H9 (cell line): ENCODE results near the gene LZTFL1. TPM values are rescaled to one million over a fixed set of nuclear protein-coding genes. Genes with fewer than 3 reads are reported as not detected.

ENCODE experiments used
- DNase-seq: peaks from one replicate; pipeline ENCODE4 v3.0.0-alpha.2; 2017
- H2AFZ ChIP-seq: one replicate; pipeline ENCODE4 v1.6.1; 2013; ENCODE audit warnings: mild to moderate bottlenecking, low read length, control low read depth, moderate library complexity
- H2AK5ac ChIP-seq: 2 replicates; pipeline ENCODE4 v1.6.1; 2013; ENCODE audit warnings: low read length, control low read depth, mixed read lengths; ENCODE audit not compliant: insufficient read length
- H2BK120ac ChIP-seq: one replicate; pipeline ENCODE4 v1.6.1; 2013; ENCODE audit warnings: low read depth, mild to moderate bottlenecking, low read length, control low read depth, inconsistent platforms; ENCODE audit not compliant: poor library complexity, severe bottlenecking
- H2BK12ac ChIP-seq: 2 replicates; pipeline ENCODE4 v1.6.1; 2013; ENCODE audit warnings: low read length, control low read depth, mixed read lengths, low read depth; ENCODE audit not compliant: insufficient read length
- H2BK15ac ChIP-seq: 2 replicates; pipeline ENCODE4 v1.6.1; 2013; ENCODE audit warnings: low read depth, low read length, control low read depth
- H2BK20ac ChIP-seq: one replicate; pipeline ENCODE4 v1.6.1; 2013; ENCODE audit warnings: low read depth, mild to moderate bottlenecking, low read length, control low read depth, inconsistent platforms; ENCODE audit not compliant: poor library complexity, severe bottlenecking
- H2BK5ac ChIP-seq: 2 replicates; pipeline ENCODE4 v1.6.1; 2013; ENCODE audit warnings: low read length, control low read depth, mixed read lengths; ENCODE audit not compliant: insufficient read length
- H3K14ac ChIP-seq: 2 replicates; pipeline ENCODE4 v1.6.1; 2013; ENCODE audit warnings: low read length, control low read depth; ENCODE audit not compliant: insufficient read depth
- H3K18ac ChIP-seq: 2 replicates; pipeline ENCODE4 v1.6.1; 2013; ENCODE audit warnings: low read depth, mild to moderate bottlenecking, mixed read lengths, low read length, control low read depth; ENCODE audit not compliant: insufficient read length
- H3K23ac ChIP-seq: 2 replicates; pipeline ENCODE4 v1.6.1; 2013; ENCODE audit warnings: low read length, control low read depth, mixed read lengths, low read depth; ENCODE audit not compliant: insufficient read length
- H3K23me2 ChIP-seq: 2 replicates; pipeline ENCODE4 v1.6.1; 2013; ENCODE audit warnings: low read depth, mild to moderate bottlenecking, mixed read lengths, low read length, control low read depth; ENCODE audit not compliant: insufficient read length, poor library complexity, severe bottlenecking
- H3K27ac ChIP-seq: 2 replicates; pipeline ENCODE4 v1.5.1; 2013; ENCODE audit warnings: low read length, control low read depth, mixed read lengths, low read depth; ENCODE audit not compliant: insufficient read length
- H3K27me3 ChIP-seq: 2 replicates; pipeline ENCODE4 v1.6.1; 2013; ENCODE audit warnings: low read length, control low read depth, inconsistent platforms; ENCODE audit not compliant: insufficient read depth
- H3K4ac ChIP-seq: 2 replicates; pipeline ENCODE4 v1.6.1; 2013; ENCODE audit warnings: low read depth, mild to moderate bottlenecking, control low read depth, inconsistent platforms, low read length, moderate library complexity
- H3K4me1 ChIP-seq: 2 replicates; pipeline ENCODE4 v1.6.1; 2013; ENCODE audit warnings: low read length, control low read depth, inconsistent platforms; ENCODE audit not compliant: insufficient read depth
- H3K4me2 ChIP-seq: 2 replicates; pipeline ENCODE4 v1.6.1; 2013; ENCODE audit warnings: low read length, control low read depth, mixed read lengths; ENCODE audit not compliant: insufficient read length, insufficient read depth
- H3K56ac ChIP-seq: 2 replicates; pipeline ENCODE4 v1.6.1; 2013; ENCODE audit warnings: low read depth, mild to moderate bottlenecking, mixed read lengths, low read length, control low read depth; ENCODE audit not compliant: insufficient read length
- H3K79me1 ChIP-seq: 2 replicates; pipeline ENCODE4 v1.6.1; 2013; ENCODE audit warnings: low read depth, mild to moderate bottlenecking, moderate library complexity, low read length, control low read depth, inconsistent platforms; ENCODE audit not compliant: insufficient read depth, poor library complexity, severe bottlenecking
- H3K79me2 ChIP-seq: 2 replicates; pipeline ENCODE4 v1.6.1; 2013; ENCODE audit warnings: low read length, control low read depth, inconsistent platforms; ENCODE audit not compliant: insufficient read depth
- H3K9ac ChIP-seq: 2 replicates; pipeline ENCODE4 v1.6.1; 2013; ENCODE audit warnings: low read length, control low read depth, mixed read lengths; ENCODE audit not compliant: insufficient read length; ENCODE audit errors: extremely low read depth
- H3K9me3 ChIP-seq: one replicate; pipeline ENCODE4 v1.6.1; 2013; ENCODE audit warnings: low read depth, low read length, inconsistent platforms; ENCODE audit not compliant: control insufficient read depth
- H3T11ph ChIP-seq: one replicate; pipeline ENCODE4 v1.6.1; 2013; ENCODE audit warnings: mild to moderate bottlenecking, low read length, control low read depth, inconsistent platforms
- H4K20me1 ChIP-seq: one replicate; pipeline ENCODE4 v1.6.1; 2013; ENCODE audit not compliant: control insufficient read depth, insufficient read length, insufficient read depth
- H4K5ac ChIP-seq: 2 replicates; pipeline ENCODE4 v1.6.1; 2013; ENCODE audit warnings: low read depth, mild to moderate bottlenecking, mixed read lengths, low read length, control low read depth; ENCODE audit not compliant: insufficient read length
- H4K8ac ChIP-seq: replicated peaks from 2 replicates; pipeline ENCODE4 v1.6.1; 2013; ENCODE audit warnings: low read length, control low read depth, mixed read lengths, low read depth; ENCODE audit not compliant: insufficient read length
- H4K91ac ChIP-seq: 2 replicates; pipeline ENCODE4 v1.6.1; 2013; ENCODE audit warnings: low read depth, mild to moderate bottlenecking, moderate library complexity, mixed read lengths, low read length, control low read depth; ENCODE audit not compliant: insufficient read length
- H3K27ac Mint-ChIP-seq, 3 experiments: 2 replicates in 2 of 3; 3 replicates in 1 of 3; pipeline ENCODE4 v1.8.0; 2020 to 2021; ENCODE audit warnings: mixed read lengths in 3 of 3, mild to moderate bottlenecking in 1 of 3, moderate library complexity in 1 of 3
- H3K27me3 Mint-ChIP-seq: 2 replicates; pipeline ENCODE4 v1.8.0; 2021; ENCODE audit warnings: low read depth, mild to moderate bottlenecking, moderate library complexity, mixed read lengths
- H3K36me3 Mint-ChIP-seq, 3 experiments: 2 replicates in 2 of 3; 3 replicates in 1 of 3; pipeline ENCODE4 v1.8.0; 2020 to 2021; ENCODE audit warnings: low read depth in 3 of 3, mixed read lengths in 3 of 3; ENCODE audit not compliant: insufficient read depth in 1 of 3
- H3K4me1 Mint-ChIP-seq, 2 experiments: 2 replicates each; pipeline ENCODE4 v1.8.0; 2020; ENCODE audit warnings: mixed read lengths in 2 of 2
- H3K4me3 Mint-ChIP-seq, 2 experiments: 2 replicates in 1 of 2; 3 replicates in 1 of 2; pipeline ENCODE4 v1.8.0; 2020 to 2021; ENCODE audit warnings: mild to moderate bottlenecking in 2 of 2, mixed read lengths in 2 of 2, moderate library complexity in 1 of 2
- H3K9me3 Mint-ChIP-seq, 2 experiments: 2 replicates in 1 of 2; 3 replicates in 1 of 2; pipeline ENCODE4 v1.8.0; 2020; ENCODE audit warnings: mild to moderate bottlenecking in 2 of 2, mixed read lengths in 2 of 2, moderate library complexity in 1 of 2
- WGBS: extraction: QIAGEN DNeasy Blood & Tissue Kit; methylation state at CpG from one replicate; pipeline ENCODE4 v1.1.7; 2013; ENCODE audit warnings: missing lambda C conversion rate, low lambda C conversion rate, mixed read lengths; ENCODE audit not compliant: insufficient read length; ENCODE audit errors: extremely low coverage; 5-methylcytosine and 5-hydroxymethylcytosine counted together
- total RNA-seq: library from RNA; stranded (reverse); gene quantifications from 2 replicates; pipeline ENCODE4 v1.2.1, GENCODE V29; 2021
- TF ChIP-seq, protein P1 (sequence below): fragments of 200-600 bp; sonication (generic); conservative IDR thresholded peaks from 3 replicates; pipeline ENCODE4 v1.8.0; 2021; ENCODE audit warnings: antibody characterized with exemption, mild to moderate bottlenecking

The LZTFL1 gene
- total RNA-seq, 1 experiment from 2014 or later = 12.2 TPM

DNA sequence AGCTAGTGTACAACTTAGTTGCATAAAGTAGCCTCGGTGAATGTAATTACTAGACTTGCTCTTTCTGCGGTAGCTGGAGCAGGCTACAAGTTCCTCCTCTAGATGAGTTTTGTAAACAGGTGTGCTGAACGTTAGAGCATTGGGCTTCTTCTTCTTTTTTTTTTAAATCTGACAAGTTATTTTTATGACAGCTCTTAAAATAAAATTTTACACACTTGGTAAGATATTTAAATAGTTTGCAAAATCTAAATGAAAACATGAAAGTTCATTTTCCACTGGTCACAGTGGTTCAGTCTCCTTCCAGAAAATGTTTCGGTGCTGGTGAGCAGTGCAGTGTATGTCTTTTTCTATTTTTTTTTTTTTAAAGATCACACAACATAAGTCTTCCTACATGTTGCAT lies 47.4 kb upstream of the LZTFL1 start:
- no CpG with 5 or more reads among the region's 4 CpGs for WGBS
- H4K8ac ChIP-seq = no peak overlapping the region
- no peak overlapping the region for H2BK120ac ChIP-seq
- no peaks in the 10 kb centered on the region for H3K9me3 Mint-ChIP-seq
- no peak overlapping the region for H4K91ac ChIP-seq
- H3K27me3 Mint-ChIP-seq = peaks cover 5% of the 10 kb centered on the region
- H3K79me2 ChIP-seq = no peaks in the 10 kb centered on the region
- H3K18ac ChIP-seq = no peak overlapping the region
- no peak overlapping the region for H2BK5ac ChIP-seq
- H4K20me1 ChIP-seq = no peaks in the 10 kb centered on the region
- H2BK15ac ChIP-seq = no peak overlapping the region
- H3K56ac ChIP-seq = no peak overlapping the region
- DNase-seq = no peak
- no peak overlapping the region for H2AK5ac ChIP-seq
- no peaks in the 10 kb centered on the region for H3K4me1 ChIP-seq
- H3K27ac ChIP-seq = no peak overlapping the region
- H3K27me3 ChIP-seq = no peaks in the 10 kb centered on the region
- no peak overlapping the region for H2BK12ac ChIP-seq
- H3K9ac ChIP-seq = no peak overlapping the region
- no peak overlapping the region for H2AFZ ChIP-seq
- no peak overlapping the region for H3K4me2 ChIP-seq
- H3K27ac Mint-ChIP-seq = no peak overlapping the region
- H3K79me1 ChIP-seq = no peaks in the 10 kb centered on the region
- TF ChIP-seq, protein P1, sequence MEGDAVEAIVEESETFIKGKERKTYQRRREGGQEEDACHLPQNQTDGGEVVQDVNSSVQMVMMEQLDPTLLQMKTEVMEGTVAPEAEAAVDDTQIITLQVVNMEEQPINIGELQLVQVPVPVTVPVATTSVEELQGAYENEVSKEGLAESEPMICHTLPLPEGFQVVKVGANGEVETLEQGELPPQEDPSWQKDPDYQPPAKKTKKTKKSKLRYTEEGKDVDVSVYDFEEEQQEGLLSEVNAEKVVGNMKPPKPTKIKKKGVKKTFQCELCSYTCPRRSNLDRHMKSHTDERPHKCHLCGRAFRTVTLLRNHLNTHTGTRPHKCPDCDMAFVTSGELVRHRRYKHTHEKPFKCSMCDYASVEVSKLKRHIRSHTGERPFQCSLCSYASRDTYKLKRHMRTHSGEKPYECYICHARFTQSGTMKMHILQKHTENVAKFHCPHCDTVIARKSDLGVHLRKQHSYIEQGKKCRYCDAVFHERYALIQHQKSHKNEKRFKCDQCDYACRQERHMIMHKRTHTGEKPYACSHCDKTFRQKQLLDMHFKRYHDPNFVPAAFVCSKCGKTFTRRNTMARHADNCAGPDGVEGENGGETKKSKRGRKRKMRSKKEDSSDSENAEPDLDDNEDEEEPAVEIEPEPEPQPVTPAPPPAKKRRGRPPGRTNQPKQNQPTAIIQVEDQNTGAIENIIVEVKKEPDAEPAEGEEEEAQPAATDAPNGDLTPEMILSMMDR = no peak
- no peak overlapping the region for H4K5ac ChIP-seq
- no peak overlapping the region for H3K4ac ChIP-seq
- H3K4me1 Mint-ChIP-seq = peaks cover 9 to 10% of the 10 kb centered on the region in 2 experiments
- no peaks in the 10 kb centered on the region for H3K23me2 ChIP-seq
- H3K4me3 Mint-ChIP-seq = no peak overlapping the region
- no peaks in the 10 kb centered on the region for H3K36me3 Mint-ChIP-seq
- no peak overlapping the region for H3K23ac ChIP-seq
- H3K14ac ChIP-seq = no peak overlapping the region
- no peaks in the 10 kb centered on the region for H3K9me3 ChIP-seq
- no peak overlapping the region for H3T11ph ChIP-seq
- H2BK20ac ChIP-seq = no peak overlapping the region
